Adrenal gland (tissue), 5 donors: ENCODE results near the gene CACNA1I.

Experiments used
- POLR2A ChIP-seq, 2 donors: fragments of 450-650 bp; IDR thresholded peaks; one replicate each; pipeline ENCODE4 v1.6.1; 2017; ENCODE audit warnings: antibody characterized with exemption in 2 of 2, mild to moderate bottlenecking in 2 of 2, moderate library complexity in 1 of 2
- TF ChIP-seq, protein P1 (sequence below), 6 experiments: fragments of 450-650 bp in 4 of 6; fragments of 200-600 bp in 2 of 6; sonication (generic) in 1 of 6; IDR thresholded peaks; 1 replicate in 5 of 6; 2 replicates in 1 of 6; pipeline versions ENCODE4 v1.5.1 to v1.8.0; 2016 to 2021; ENCODE audit warnings: antibody characterized with exemption in 6 of 6, mild to moderate bottlenecking in 2 of 6, moderate library complexity in 1 of 6
- donor health status: DM: no; HTN: no; CAD: no.

DNA sequence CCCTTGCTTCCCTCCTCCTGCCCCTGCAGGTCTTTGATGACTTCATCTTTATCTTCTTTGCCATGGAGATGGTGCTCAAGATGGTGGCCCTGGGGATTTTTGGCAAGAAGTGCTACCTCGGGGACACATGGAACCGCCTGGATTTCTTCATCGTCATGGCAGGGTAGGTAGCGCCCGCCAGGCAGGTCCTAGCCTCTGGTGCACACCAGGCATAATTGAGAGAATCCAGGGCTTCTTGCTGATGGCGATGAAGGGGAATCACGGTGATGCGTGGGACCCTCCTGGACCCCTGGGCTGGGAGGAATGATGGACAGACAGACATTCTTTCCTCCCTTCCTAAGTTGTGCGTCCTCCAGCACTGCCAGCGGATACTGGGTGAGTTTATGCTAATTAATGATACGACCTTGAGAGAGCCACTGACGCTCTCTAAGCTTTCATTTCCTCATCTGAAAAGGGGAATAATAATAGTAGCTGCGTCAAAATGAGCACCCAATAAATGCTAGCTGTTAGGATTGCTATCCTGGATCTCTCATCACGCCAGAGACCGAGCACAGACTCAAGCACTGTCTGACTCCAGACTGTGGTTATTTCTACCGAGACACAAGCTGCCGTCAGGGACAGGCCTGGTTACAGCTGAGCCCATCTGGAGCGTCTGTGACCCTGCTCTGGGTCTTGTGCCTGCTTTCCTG is 30.1 kb downstream of the CACNA1I start:
- TF ChIP-seq, protein P1, sequence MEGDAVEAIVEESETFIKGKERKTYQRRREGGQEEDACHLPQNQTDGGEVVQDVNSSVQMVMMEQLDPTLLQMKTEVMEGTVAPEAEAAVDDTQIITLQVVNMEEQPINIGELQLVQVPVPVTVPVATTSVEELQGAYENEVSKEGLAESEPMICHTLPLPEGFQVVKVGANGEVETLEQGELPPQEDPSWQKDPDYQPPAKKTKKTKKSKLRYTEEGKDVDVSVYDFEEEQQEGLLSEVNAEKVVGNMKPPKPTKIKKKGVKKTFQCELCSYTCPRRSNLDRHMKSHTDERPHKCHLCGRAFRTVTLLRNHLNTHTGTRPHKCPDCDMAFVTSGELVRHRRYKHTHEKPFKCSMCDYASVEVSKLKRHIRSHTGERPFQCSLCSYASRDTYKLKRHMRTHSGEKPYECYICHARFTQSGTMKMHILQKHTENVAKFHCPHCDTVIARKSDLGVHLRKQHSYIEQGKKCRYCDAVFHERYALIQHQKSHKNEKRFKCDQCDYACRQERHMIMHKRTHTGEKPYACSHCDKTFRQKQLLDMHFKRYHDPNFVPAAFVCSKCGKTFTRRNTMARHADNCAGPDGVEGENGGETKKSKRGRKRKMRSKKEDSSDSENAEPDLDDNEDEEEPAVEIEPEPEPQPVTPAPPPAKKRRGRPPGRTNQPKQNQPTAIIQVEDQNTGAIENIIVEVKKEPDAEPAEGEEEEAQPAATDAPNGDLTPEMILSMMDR (IDR thresholded peaks at IDR 0.05): no peak
- no peak for TF ChIP-seq POLR2A (IDR thresholded peaks at IDR 0.05)
